Upper lobe of left lung (tissue), 4 donors: Measurements from ENCODE around the gene TSPAN1.

Experiments used
- EP300 ChIP-seq, 4 donors: sonication (generic); formaldehyde crosslinking; IDR thresholded peaks; one replicate each; pipeline ENCODE4 v1.5.1; 2017; ENCODE audit warnings: antibody characterized with exemption in 4 of 4, control low read depth in 2 of 4
- POLR2AphosphoS5 ChIP-seq, 2 donors: sonication (generic); formaldehyde crosslinking; IDR thresholded peaks; one replicate each; pipeline ENCODE4 v1.5.1; 2017; ENCODE audit warnings: antibody characterized with exemption in 2 of 2
- TF ChIP-seq, protein P1 (sequence below), 6 experiments: fragments of 450-650 bp in 4 of 6; fragments of 200-600 bp in 2 of 6; sonication (generic) in 2 of 6; IDR thresholded peaks; one replicate each; pipeline ENCODE4 v1.5.1; 2016 to 2019; ENCODE audit warnings: antibody characterized with exemption in 6 of 6

DNA sequence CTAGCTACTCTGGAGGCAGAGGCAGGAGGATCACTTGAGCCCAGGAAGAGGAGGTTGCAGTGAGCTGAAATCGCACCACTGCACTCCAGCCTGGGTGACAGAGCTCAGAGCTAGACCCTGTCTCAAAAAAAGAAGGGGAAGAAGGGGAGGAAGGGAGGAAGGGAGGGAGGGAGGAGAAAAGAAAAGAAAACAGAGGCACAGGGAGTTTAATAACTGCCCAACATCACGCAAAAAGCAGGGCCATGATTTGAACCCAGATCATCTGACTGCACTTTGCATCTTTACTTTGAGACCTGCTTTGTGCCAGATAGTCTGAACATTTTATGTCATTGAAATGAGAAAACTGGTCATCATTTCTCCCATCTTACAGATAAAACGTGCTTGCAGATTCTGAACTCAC is 30.3 kb downstream of the TSPAN1 start:
- TF ChIP-seq, protein P1, sequence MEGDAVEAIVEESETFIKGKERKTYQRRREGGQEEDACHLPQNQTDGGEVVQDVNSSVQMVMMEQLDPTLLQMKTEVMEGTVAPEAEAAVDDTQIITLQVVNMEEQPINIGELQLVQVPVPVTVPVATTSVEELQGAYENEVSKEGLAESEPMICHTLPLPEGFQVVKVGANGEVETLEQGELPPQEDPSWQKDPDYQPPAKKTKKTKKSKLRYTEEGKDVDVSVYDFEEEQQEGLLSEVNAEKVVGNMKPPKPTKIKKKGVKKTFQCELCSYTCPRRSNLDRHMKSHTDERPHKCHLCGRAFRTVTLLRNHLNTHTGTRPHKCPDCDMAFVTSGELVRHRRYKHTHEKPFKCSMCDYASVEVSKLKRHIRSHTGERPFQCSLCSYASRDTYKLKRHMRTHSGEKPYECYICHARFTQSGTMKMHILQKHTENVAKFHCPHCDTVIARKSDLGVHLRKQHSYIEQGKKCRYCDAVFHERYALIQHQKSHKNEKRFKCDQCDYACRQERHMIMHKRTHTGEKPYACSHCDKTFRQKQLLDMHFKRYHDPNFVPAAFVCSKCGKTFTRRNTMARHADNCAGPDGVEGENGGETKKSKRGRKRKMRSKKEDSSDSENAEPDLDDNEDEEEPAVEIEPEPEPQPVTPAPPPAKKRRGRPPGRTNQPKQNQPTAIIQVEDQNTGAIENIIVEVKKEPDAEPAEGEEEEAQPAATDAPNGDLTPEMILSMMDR (IDR thresholded peaks at IDR 0.05), result no peak
- TF ChIP-seq POLR2AphosphoS5 (IDR thresholded peaks at IDR 0.05) (no peak), EP300 (IDR thresholded peaks at IDR 0.05) (no peak)
